Endothelial cell of umbilical vein (primary cell): Measurements from ENCODE around the gene PPM1H. TPM values are rescaled to one million over a fixed set of nuclear protein-coding genes. Genes with fewer than 3 reads are reported as not detected.

Source experiments
- BruUV-seq: library from RNA; stranded (reverse); fragments of 400-500 nt; replicated peaks from 2 replicates; lab custom pipeline; 2021; lab: Mats Ljungman, UMichigan
- CTCF ChIA-PET: fragments of 300-600, 350-600 bp; sonication (Branson Sonifier 250); formaldehyde crosslinking; loops from one replicate; lab custom pipeline; 2021; ENCODE audit warnings: antibody characterized with exemption, inconsistent platforms; lab: Charles Lee
- POLR2A ChIA-PET: fragments of 300-600, 350-600 bp; sonication (Branson Sonifier 250); formaldehyde crosslinking; loops from one replicate; lab custom pipeline; 2021; ENCODE audit warnings: antibody characterized with exemption, inconsistent platforms; lab: Charles Lee
- DNase-seq: peaks from one replicate; pipeline ENCODE4 v3.0.0-alpha.2; 2011; ENCODE audit warnings: low read depth, low spot score
- FAIRE-seq: peaks from 2 replicates; lab custom pipeline; 2011; peaks lifted over from hg19 to GRCh38; lab: Jason Lieb, UNC
- H2AFZ ChIP-seq: 2 replicates; pipeline ENCODE4 v1.6.0; 2012; ENCODE audit warnings: low read depth, low read length, control low read depth, inconsistent platforms
- H3K27ac ChIP-seq: 2 replicates; pipeline ENCODE4 v1.5.1; 2011; ENCODE audit warnings: low read depth, mild to moderate bottlenecking, control low read depth, low read length, moderate library complexity; ENCODE audit not compliant: insufficient read depth
- H3K27me3 ChIP-seq, 2 experiments: 2 replicates each; pipeline versions ENCODE4 v1.6.0 to v1.6.1; 2011; ENCODE audit warnings: low read length in 2 of 2, mixed read lengths in 1 of 2; ENCODE audit not compliant: control insufficient read depth in 2 of 2, insufficient read depth in 2 of 2
- H3K36me3 ChIP-seq, 2 experiments: 2 replicates in 1 of 2; 3 replicates in 1 of 2; pipeline ENCODE4 v1.5.1; 2011; ENCODE audit warnings: low read length in 2 of 2, mild to moderate bottlenecking in 1 of 2, moderate library complexity in 1 of 2; ENCODE audit not compliant: control insufficient read depth in 2 of 2, insufficient read depth in 2 of 2; ENCODE audit errors: extremely low read depth in 1 of 2
- H3K4me1 ChIP-seq: 3 replicates; pipeline ENCODE4 v1.5.1; 2011; ENCODE audit warnings: mild to moderate bottlenecking, low read length; ENCODE audit not compliant: control insufficient read depth, insufficient read depth; ENCODE audit errors: extremely low read depth
- H3K4me2 ChIP-seq: 2 replicates; pipeline ENCODE4 v1.6.1; 2011; ENCODE audit warnings: low read length, control low read depth, mixed read lengths; ENCODE audit not compliant: insufficient read depth
- H3K4me3 ChIP-seq, 3 experiments: fragments of 200-600 bp in 1 of 3; sonication (generic), shearing (Covaris generic) in 1 of 3; replicated peaks in 1 of 3; 2 replicates each; pipeline ENCODE4 v1.5.1; 2011 to 2016; ENCODE audit warnings: control low read depth in 3 of 3, low read length in 3 of 3, mild to moderate bottlenecking in 2 of 3, inconsistent platforms in 1 of 3, low read depth in 1 of 3, moderate library complexity in 1 of 3; ENCODE audit not compliant: insufficient read depth in 1 of 3
- H3K79me2 ChIP-seq: 2 replicates; pipeline ENCODE4 v1.6.0; 2012; ENCODE audit warnings: low read length, inconsistent platforms; ENCODE audit not compliant: control insufficient read depth, insufficient read depth
- H3K9ac ChIP-seq: replicated peaks from 2 replicates; pipeline ENCODE3; 2011; ENCODE audit warnings: low read length, control low read depth; ENCODE audit not compliant: insufficient read depth; ENCODE audit errors: extremely low read depth
- H3K9me1 ChIP-seq: replicated peaks from 3 replicates; pipeline ENCODE4 v1.6.0; 2011; ENCODE audit warnings: mild to moderate bottlenecking, low read length; ENCODE audit not compliant: control insufficient read depth, insufficient read depth; ENCODE audit errors: extremely low read depth
- H3K9me3 ChIP-seq: replicated peaks from 2 replicates; pipeline ENCODE4 v1.5.1; 2012; ENCODE audit warnings: low read length, inconsistent platforms; ENCODE audit not compliant: control insufficient read depth, insufficient read depth
- H4K20me1 ChIP-seq: replicated peaks from 2 replicates; pipeline ENCODE3; 2011; ENCODE audit warnings: mild to moderate bottlenecking, low read length; ENCODE audit not compliant: control insufficient read depth, insufficient read depth; ENCODE audit errors: extremely low read depth
- CTCF ChIP-seq, 2 donors: IDR thresholded peaks; 1 replicate in 1 of 2; 2 replicates in 1 of 2; pipeline ENCODE4 v1.5.1; 2011; ENCODE audit warnings: low read length in 2 of 2, mild to moderate bottlenecking in 2 of 2, moderate library complexity in 2 of 2, control low read depth in 1 of 2, inconsistent platforms in 1 of 2, low read depth in 1 of 2; ENCODE audit not compliant: insufficient read depth in 1 of 2; ENCODE audit errors: extremely low read depth in 1 of 2
- EZH2 ChIP-seq: IDR thresholded peaks from 2 replicates; pipeline ENCODE4 v1.6.1; 2012; ENCODE audit warnings: borderline replicate concordance, low read depth, mild to moderate bottlenecking, moderate library complexity, low read length, inconsistent platforms; ENCODE audit not compliant: severe bottlenecking
- FOS ChIP-seq: IDR thresholded peaks from 2 replicates; pipeline ENCODE4 v1.6.1; 2011; ENCODE audit warnings: mild to moderate bottlenecking, low read length, moderate library complexity, borderline replicate concordance; ENCODE audit not compliant: insufficient read depth
- GATA2 ChIP-seq: IDR thresholded peaks from 2 replicates; pipeline ENCODE4 v1.7.0; 2011; ENCODE audit warnings: low read depth, mild to moderate bottlenecking, moderate library complexity, mixed read lengths, low read length; ENCODE audit not compliant: insufficient read length, insufficient read depth
- JUN ChIP-seq: IDR thresholded peaks from 2 replicates; pipeline ENCODE4 v1.6.1; 2011; ENCODE audit warnings: borderline replicate concordance, low read depth; ENCODE audit not compliant: insufficient read length, insufficient read depth
- MAX ChIP-seq: IDR thresholded peaks from 2 replicates; pipeline ENCODE4 v1.6.1; 2011; ENCODE audit not compliant: insufficient read depth, insufficient read length
- MYC ChIP-seq: IDR thresholded peaks from one replicate; pipeline ENCODE4 v1.6.1; 2011; ENCODE audit warnings: mild to moderate bottlenecking, low read depth, low read length
- POLR2A ChIP-seq: IDR thresholded peaks from 2 replicates; pipeline ENCODE4 v1.6.1; 2012; ENCODE audit warnings: low read depth, mild to moderate bottlenecking, control low read depth, low read length
- POLR2AphosphoS5 ChIP-seq: IDR thresholded peaks from 2 replicates; pipeline ENCODE4 v1.6.1; 2012; ENCODE audit warnings: low read depth, mild to moderate bottlenecking, control low read depth, low read length, moderate library complexity; ENCODE audit not compliant: insufficient read depth
- dilution Hi-C: fragments of 300-500 bp; cut with MboI; formaldehyde crosslinking; loops from one replicate; pipeline ENCODE4 v1.15.0; 2019; ENCODE audit warnings: low sequenced_read_pairs; ENCODE audit not compliant: extremely low pct_ligation_motif_present
- intact Hi-C: fragments of 100-400 bp; cut with micrococcal nuclease; formaldehyde crosslinking; loops from one replicate; pipeline ENCODE4 v1.10.0; 2022
- polyA plus RNA-seq, 4 experiments: library from polyadenylated mRNA; depleted of rRNA in 3 of 4; stranded (reverse) in 3 of 4; unstranded in 1 of 4; fragments of >200 nt; gene quantifications; 2 replicates each; pipeline versions ENCODE4 v1.2.1 to v1.2.3, GENCODE V29; 2011 to 2012; ENCODE audit warnings: missing spikeins in 1 of 4
- total RNA-seq: library from RNA; stranded (reverse); gene quantifications from 2 replicates; pipeline ENCODE4 v1.2.3, GENCODE V29; 2021

The PPM1H gene
- total and polyA plus RNA-seq, 2 donors (not counting 3 experiments of a cell fraction or from before 2014, with no cell fraction given) = 1.0 to 7.2 TPM

DNA sequence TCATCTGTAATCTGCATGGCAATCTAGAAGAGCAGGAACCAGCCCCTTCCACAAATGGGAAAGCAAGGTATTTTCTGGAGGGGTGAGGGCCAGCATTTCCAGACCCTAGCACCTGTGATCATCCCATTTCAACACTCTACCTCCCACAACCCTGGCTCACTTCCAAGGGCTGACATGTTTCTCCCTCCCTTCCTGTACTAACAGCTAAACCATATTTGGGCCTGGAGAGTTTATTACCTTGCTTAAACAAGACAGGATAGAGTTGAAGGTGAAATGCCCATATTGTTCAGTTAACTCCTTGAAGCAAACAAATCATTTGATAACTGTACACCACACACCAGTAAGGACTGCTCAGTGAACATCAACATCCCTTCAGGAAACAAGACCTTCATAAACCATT is 158.4 kb downstream of the PPM1H start:
- no peak overlapping the region for H3K9ac ChIP-seq
- no peaks in the 10 kb centered on the region for H3K9me3 ChIP-seq
- no peaks in the 10 kb centered on the region for H3K79me2 ChIP-seq
- DNase-seq (no peak), FAIRE-seq (no peak)
- intact Hi-C loops (no loop called here), dilution Hi-C loops (loop anchor here (25.0 kb wide), 1 partner anchor 164 kb away; no protein-coding TSS in a partner anchor)
- TF ChIP-seq MYC = no peak
- no peak for TF ChIP-seq POLR2A
- TF ChIP-seq POLR2AphosphoS5 = no peak
- TF ChIP-seq FOS = no peak
- no peak for TF ChIP-seq MAX
- no peak for TF ChIP-seq EZH2
- TF ChIP-seq JUN = no peak
- no peak for TF ChIP-seq GATA2
- TF ChIP-seq CTCF (IDR thresholded peaks at IDR 0.05; ENCODE audit: extremely low read depth in 1 of 2, insufficient read depth in 1 of 2, low read depth in 1 of 2, low read length in 2 of 2) = no peak
- no peaks in the 10 kb centered on the region for H3K36me3 ChIP-seq
- H3K27ac ChIP-seq = no peak overlapping the region
- H3K4me2 ChIP-seq = no peak overlapping the region
- H3K4me3 ChIP-seq = no peak overlapping the region
- no peaks in the 10 kb centered on the region for H4K20me1 ChIP-seq
- no TSS peak for BruUV-seq
- H3K27me3 ChIP-seq = no peaks in the 10 kb centered on the region
- ChIA-PET POLR2A (no interaction called here), CTCF (no interaction called here)
- no peak overlapping the region for H2AFZ ChIP-seq
- no peaks in the 10 kb centered on the region for H3K9me1 ChIP-seq
- no peaks in the 10 kb centered on the region for H3K4me1 ChIP-seq
